Spleen (tissue), 11 donors: ENCODE measurements around the gene VAV2. TPM values are rescaled to one million over a fixed set of nuclear protein-coding genes. Genes with fewer than 3 reads are reported as not detected.

Experiments used
- DNase-seq: peaks from one replicate; pipeline ENCODE4 v3.0.0-alpha.2; 2020
- H3K27ac ChIP-seq, 8 donors: fragments of 200-600 bp; sonication (generic) in 7 of 8; 1 replicate in 4 of 8; 2 replicates in 4 of 8; pipeline versions ENCODE4 v1.5.0 to v1.8.0; 2016 to 2021; ENCODE audit warnings: inconsistent platforms in 4 of 8, mild to moderate bottlenecking in 4 of 8, moderate library complexity in 1 of 8
- H3K27me3 ChIP-seq, 7 donors: fragments of 200-600 bp; sonication (generic) in 6 of 7; replicated peaks in 1 of 7; 1 replicate in 4 of 7; 2 replicates in 3 of 7; pipeline versions ENCODE4 v1.5.0 to v1.8.0; 2016 to 2021; ENCODE audit warnings: inconsistent platforms in 3 of 7, mild to moderate bottlenecking in 1 of 7
- H3K36me3 ChIP-seq, 6 donors: fragments of 200-600 bp; sonication (generic) in 5 of 6; 1 replicate in 4 of 6; 2 replicates in 2 of 6; pipeline versions ENCODE4 v1.5.0 to v1.8.0; 2016 to 2021; ENCODE audit warnings: inconsistent platforms in 2 of 6
- H3K4me1 ChIP-seq, 6 donors: fragments of 200-600 bp; sonication (generic) in 5 of 6; 1 replicate in 3 of 6; 2 replicates in 3 of 6; pipeline versions ENCODE4 v1.5.0 to v1.8.0; 2016 to 2021; ENCODE audit warnings: inconsistent platforms in 3 of 6
- H3K4me3 ChIP-seq, 8 donors: fragments of 200-600 bp; sonication (generic) in 7 of 8; 1 replicate in 4 of 8; 2 replicates in 4 of 8; pipeline versions ENCODE4 v1.5.0 to v1.8.0; 2016 to 2021; ENCODE audit warnings: inconsistent platforms in 4 of 8, mild to moderate bottlenecking in 4 of 8, moderate library complexity in 2 of 8
- H3K9me3 ChIP-seq, 8 donors: fragments of 200-600 bp; sonication (generic) in 7 of 8; 1 replicate in 4 of 8; 2 replicates in 4 of 8; pipeline versions ENCODE4 v1.5.0 to v1.8.0; 2016 to 2021; ENCODE audit warnings: inconsistent platforms in 4 of 8
- POLR2A ChIP-seq, 3 donors: fragments of 450-650 bp; IDR thresholded peaks; one replicate each; pipeline ENCODE4 v1.5.1; 2017; ENCODE audit warnings: antibody characterized with exemption in 3 of 3, mild to moderate bottlenecking in 1 of 3
- POLR2AphosphoS5 ChIP-seq, 3 donors: sonication (generic); formaldehyde crosslinking; IDR thresholded peaks; one replicate each; pipeline ENCODE4 v1.5.1; 2017; ENCODE audit warnings: antibody characterized with exemption in 3 of 3
- WGBS, 5 donors: extraction: QIAGEN DNeasy Blood & Tissue Kit in 3 of 5; methylation state at CpG; one replicate each; pipeline versions ENCODE4 v1.1.5 to v1.1.7; 2013 to 2018; 5-methylcytosine and 5-hydroxymethylcytosine counted together
- intact Hi-C: fragments of 100-400 bp; cut with DNase I; formaldehyde crosslinking; loops from one replicate; pipeline ENCODE4 v1.15.0; 2023; ENCODE audit warnings: low total_unique reads
- polyA plus RNA-seq, 3 donors: library from polyadenylated mRNA; stranded (reverse); fragments of 200-250 nt; gene quantifications; one replicate each; pipeline ENCODE4 v1.2.1, GENCODE V29; 2013
- total RNA-seq, 7 donors: library from RNA; depleted of rRNA in 3 of 7; stranded (reverse); fragments of >200 nt in 3 of 7; fragmentation: NEBNext Ultra II Directional in 4 of 7; extraction: Animal tissue kit (Norgen Biotek cat#: 25700) in 4 of 7; gene quantifications; one replicate each; pipeline versions ENCODE4 v1.1.0 to v1.2.1, GENCODE V29; 2016 to 2021
- TF ChIP-seq, protein P1 (sequence below), 11 experiments: fragments of 200-600 bp in 7 of 11; fragments of 450-650 bp in 4 of 11; sonication (generic) in 4 of 11; IDR thresholded peaks in 8 of 11; conservative IDR thresholded peaks in 3 of 11; 1 replicate in 7 of 11; 2 replicates in 4 of 11; pipeline versions ENCODE4 v1.4.0 to v1.8.0; 2016 to 2021; ENCODE audit warnings: antibody characterized with exemption in 11 of 11, inconsistent platforms in 4 of 11, mild to moderate bottlenecking in 1 of 11
- donor health status: healthy with polysubstance abuse.
- donor health status: DM: no; HTN: no; CAD: no; lungs with moderate emphysema.
- donor health status: DM: no; HTN: no; CAD: no.
- donor health status: Bipolar disorder and iron deficiency.
- donor health status: healthy.
- donor health status: DM: no; HTN: no; CAD: no.
- donor health status: DM: yes; HTN: yes; CAD: no.

Gene VAV2
- total and polyA plus RNA-seq, 10 donors, result 14.2 to 39.2 (median 23.3) TPM

DNA sequence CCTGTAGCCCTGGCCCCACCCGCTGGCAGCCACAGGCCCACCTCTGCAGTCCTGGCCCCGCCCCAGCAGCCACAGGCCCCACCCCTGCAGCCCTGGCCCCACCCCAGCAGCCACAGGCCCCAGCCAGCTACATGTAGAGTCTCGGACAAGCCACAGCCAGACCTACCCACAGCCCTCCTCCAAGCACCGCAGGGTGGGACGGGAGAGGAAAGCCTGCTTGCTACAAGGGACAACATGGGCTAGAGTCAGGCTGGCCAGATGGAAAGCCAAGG, 204.4 kb downstream of the VAV2 start:
- intact Hi-C loops, result no loop called here
- H3K4me1 ChIP-seq, result peaks cover 15 to 83% (median 71%) of the 10 kb centered on the region in 6 donors
- TF ChIP-seq POLR2AphosphoS5 (IDR thresholded peaks at IDR 0.05) (no peak), POLR2A (IDR thresholded peaks at IDR 0.05) (no peak)
- TF ChIP-seq, protein P1, sequence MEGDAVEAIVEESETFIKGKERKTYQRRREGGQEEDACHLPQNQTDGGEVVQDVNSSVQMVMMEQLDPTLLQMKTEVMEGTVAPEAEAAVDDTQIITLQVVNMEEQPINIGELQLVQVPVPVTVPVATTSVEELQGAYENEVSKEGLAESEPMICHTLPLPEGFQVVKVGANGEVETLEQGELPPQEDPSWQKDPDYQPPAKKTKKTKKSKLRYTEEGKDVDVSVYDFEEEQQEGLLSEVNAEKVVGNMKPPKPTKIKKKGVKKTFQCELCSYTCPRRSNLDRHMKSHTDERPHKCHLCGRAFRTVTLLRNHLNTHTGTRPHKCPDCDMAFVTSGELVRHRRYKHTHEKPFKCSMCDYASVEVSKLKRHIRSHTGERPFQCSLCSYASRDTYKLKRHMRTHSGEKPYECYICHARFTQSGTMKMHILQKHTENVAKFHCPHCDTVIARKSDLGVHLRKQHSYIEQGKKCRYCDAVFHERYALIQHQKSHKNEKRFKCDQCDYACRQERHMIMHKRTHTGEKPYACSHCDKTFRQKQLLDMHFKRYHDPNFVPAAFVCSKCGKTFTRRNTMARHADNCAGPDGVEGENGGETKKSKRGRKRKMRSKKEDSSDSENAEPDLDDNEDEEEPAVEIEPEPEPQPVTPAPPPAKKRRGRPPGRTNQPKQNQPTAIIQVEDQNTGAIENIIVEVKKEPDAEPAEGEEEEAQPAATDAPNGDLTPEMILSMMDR (IDR thresholded peaks at IDR 0.05 in 8 of 11, conservative IDR thresholded peaks at IDR 0.05 in 3 of 11), result no peak
- no peak overlapping the region for H3K4me3 ChIP-seq
- peak overlapping the region in 5 of 8 donors; percentile 68 to 86 (median 79) for H3K27ac ChIP-seq
- WGBS, 5 donors, result 41 to 66% (median 54%) methylated on average over 3 to 5 of the region's 5 CpGs
- peaks cover 0 to 70% (median 0%) of the 10 kb centered on the region in 7 donors for H3K27me3 ChIP-seq
- peak; percentile 92 for DNase-seq
- H3K9me3 ChIP-seq, result no peaks in the 10 kb centered on the region
- H3K36me3 ChIP-seq, result peaks cover 0 to 72% (median 3%) of the 10 kb centered on the region in 6 donors

DNA sequence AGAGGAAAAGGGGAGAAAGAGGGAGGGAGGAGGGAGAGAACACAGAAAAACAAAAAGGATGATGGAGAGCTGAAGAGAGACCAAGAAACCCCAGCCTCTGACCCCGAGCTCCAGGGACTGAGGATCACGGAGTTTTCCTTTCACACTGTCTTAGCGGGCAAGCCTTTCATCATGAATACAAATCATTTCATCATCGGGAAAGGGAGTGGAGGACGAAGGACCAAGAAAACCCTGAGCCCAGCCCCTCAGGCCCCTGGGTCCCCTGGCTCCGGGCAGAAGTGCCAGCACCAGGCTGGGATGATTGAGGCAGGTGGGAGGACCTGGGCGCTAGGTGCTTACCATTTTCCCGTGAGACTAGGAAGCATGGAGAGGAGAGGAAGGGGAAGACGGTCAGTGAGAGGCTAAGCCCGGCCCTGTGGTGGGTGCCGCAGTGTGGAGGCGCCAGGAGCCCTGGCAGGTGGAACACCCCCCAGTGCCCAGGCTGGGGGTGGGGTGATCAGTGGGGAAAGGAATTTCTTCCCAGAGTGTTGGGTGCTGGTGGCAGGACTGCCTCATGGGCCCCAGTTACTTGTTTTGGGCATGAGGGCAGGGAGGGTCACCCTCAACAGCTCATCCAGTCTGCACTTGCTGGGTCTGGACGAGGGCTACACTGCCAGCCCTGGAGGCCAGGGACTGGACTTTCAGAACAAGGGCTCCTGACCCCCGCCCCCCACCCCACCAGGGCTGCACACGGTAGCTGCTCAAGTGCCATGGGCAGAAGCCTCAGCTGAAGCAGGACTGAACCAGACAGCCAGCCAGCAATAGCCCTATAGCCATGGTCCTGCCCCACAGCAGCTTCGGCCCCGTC, 205.0 kb downstream of the VAV2 start:
- Histone ChIP-seq H3K4me1 (peaks cover 15 to 85% (median 74%) of the 10 kb centered on the region in 6 donors), H3K27me3 (peaks cover 0 to 68% (median 0%) of the 10 kb centered on the region in 7 donors), H3K9me3 (no peaks in the 10 kb centered on the region), H3K27ac (peak overlapping the region; percentile 13 to 86 (median 71)), H3K4me3 (peak overlapping the region in 1 of 8 donors; percentile 22), H3K36me3 (peaks cover 0 to 73% (median 3%) of the 10 kb centered on the region in 6 donors)
- DNase-seq, result no peak
- intact Hi-C loops, result no loop called here
- TF ChIP-seq, protein P1 (IDR thresholded peaks at IDR 0.05 in 8 of 11, conservative IDR thresholded peaks at IDR 0.05 in 3 of 11), result no peak
- TF ChIP-seq POLR2AphosphoS5 (IDR thresholded peaks at IDR 0.05), result no peak
- no peak for TF ChIP-seq POLR2A (IDR thresholded peaks at IDR 0.05)
- WGBS, 5 donors, result 73 to 79% (median 75%) methylated on average over 14 to 17 of the region's 17 CpGs

GRCh38 chr9:133786371-133786753, 205.8 kb downstream of the VAV2 start:
- 44 to 72% (median 70%) methylated on average over 11 of the region's 11 CpGs for WGBS, 5 donors
- intact Hi-C loops, result no loop called here
- peak overlapping the region; percentile 13 to 86 (median 71) for H3K27ac ChIP-seq
- H3K36me3 ChIP-seq, result peaks cover 0 to 68% (median 3%) of the 10 kb centered on the region in 6 donors
- H3K4me3 ChIP-seq, result peak overlapping the region in 1 of 8 donors; percentile 30
- H3K4me1 ChIP-seq, result peaks cover 15 to 91% (median 74%) of the 10 kb centered on the region in 6 donors
- H3K9me3 ChIP-seq, result no peaks in the 10 kb centered on the region
- TF ChIP-seq, protein P1 (IDR thresholded peaks at IDR 0.05 in 8 of 11, conservative IDR thresholded peaks at IDR 0.05 in 3 of 11), result no peak
- TF ChIP-seq POLR2A (IDR thresholded peaks at IDR 0.05) (no peak), POLR2AphosphoS5 (IDR thresholded peaks at IDR 0.05) (peak; percentile 14 to 63 (median 57))
- peak; percentile 88 for DNase-seq
- peaks cover 0 to 67% (median 0%) of the 10 kb centered on the region in 7 donors for H3K27me3 ChIP-seq

GRCh38 chr9:133785753-133786370, 206.3 kb downstream of the VAV2 start:
- H3K9me3 ChIP-seq, result no peaks in the 10 kb centered on the region
- peaks cover 0 to 68% (median 1%) of the 10 kb centered on the region in 6 donors for H3K36me3 ChIP-seq
- WGBS, 5 donors, result 86 to 92% (median 88%) methylated on average over 6 to 16 of the region's 16 CpGs
- TF ChIP-seq, protein P1 (IDR thresholded peaks at IDR 0.05 in 8 of 11, conservative IDR thresholded peaks at IDR 0.05 in 3 of 11), result no peak
- TF ChIP-seq POLR2A (IDR thresholded peaks at IDR 0.05) (no peak), POLR2AphosphoS5 (IDR thresholded peaks at IDR 0.05) (no peak)
- DNase-seq, result no peak
- peak overlapping the region in 1 of 8 donors; percentile 30 for H3K4me3 ChIP-seq
- H3K4me1 ChIP-seq, result peaks cover 15 to 91% (median 74%) of the 10 kb centered on the region in 6 donors
- H3K27me3 ChIP-seq, result peaks cover 0 to 63% (median 0%) of the 10 kb centered on the region in 7 donors
- intact Hi-C loops, result no loop called here
- H3K27ac ChIP-seq, result peak overlapping the region in 1 of 8 donors; percentile 86
